GM12878 (cell line): ENCODE data around the gene UNC13B. TPM values are rescaled to one million over a fixed set of nuclear protein-coding genes. Genes with fewer than 3 reads are reported as not detected.

Experiments
- ATAC-seq: fragments of 200-7000 bp; cut with Tn5 transposase; 3 replicates; pipeline ENCODE4 v1.9.1; 2020; ENCODE audit warnings: mild to moderate bottlenecking, moderate library complexity
- BruUV-seq: library from RNA; stranded (reverse); fragments of 400-500 nt; replicated peaks from 2 replicates; lab custom pipeline; 2021; lab: Mats Ljungman, UMichigan
- CTCF ChIA-PET: fragments of 300-600 bp; sonication (Branson Sonifier 250); formaldehyde crosslinking; extraction: SDS; loops from one replicate; lab custom pipeline; 2021; ENCODE audit warnings: inconsistent platforms; lab: Yijun Ruan, JAX
- POLR2A ChIA-PET: fragments of 350-600 bp; formaldehyde crosslinking; extraction: SDS; loops from one replicate; lab custom pipeline; 2021; ENCODE audit warnings: inconsistent platforms; lab: Charles Lee
- RAD21 ChIA-PET: fragments of 300-600 bp; sonication (Branson Sonifier 250); formaldehyde crosslinking; loops from one replicate; lab custom pipeline; 2023; ENCODE audit warnings: antibody characterized with exemption; ENCODE audit not compliant: unreplicated experiment; lab: Charles Lee
- SMC1A ChIA-PET: fragments of 300-600 bp; sonication (Branson Sonifier 250); formaldehyde crosslinking; loops from one replicate; lab custom pipeline; 2023; ENCODE audit not compliant: unreplicated experiment, uncharacterized antibody; lab: Charles Lee
- DNase-seq: peaks from one replicate; pipeline ENCODE4 v3.0.0-alpha.2; 2011; ENCODE audit warnings: low read depth, low spot score
- FAIRE-seq: peaks from 3 replicates; lab custom pipeline; 2011; peaks lifted over from hg19 to GRCh38; lab: Jason Lieb, UNC
- H2AFZ ChIP-seq: 2 replicates; pipeline ENCODE4 v1.6.0; 2011; ENCODE audit warnings: low read depth, low read length, control low read depth; ENCODE audit not compliant: control insufficient read depth
- H3K27ac ChIP-seq: 2 replicates; pipeline ENCODE4 v1.5.1; 2011; ENCODE audit warnings: control low read depth; ENCODE audit not compliant: control insufficient read depth, insufficient read depth
- H3K27me3 ChIP-seq, 2 experiments: replicated peaks in 1 of 2; 2 replicates each; pipeline versions ENCODE4 v1.6.0 to v1.6.1; 2011; ENCODE audit warnings: low read length in 1 of 2; ENCODE audit not compliant: control insufficient read depth in 2 of 2, insufficient read depth in 2 of 2
- H3K36me3 ChIP-seq, 2 experiments: 2 replicates each; pipeline ENCODE4 v1.5.1; 2011; ENCODE audit warnings: low read length in 1 of 2; ENCODE audit not compliant: control insufficient read depth in 2 of 2, insufficient read depth in 2 of 2
- H3K4me1 ChIP-seq: 2 replicates; pipeline ENCODE4 v1.6.1; 2011; ENCODE audit warnings: mild to moderate bottlenecking, low read length, moderate library complexity, mixed read lengths; ENCODE audit not compliant: control insufficient read depth, insufficient read depth
- H3K4me2 ChIP-seq: 2 replicates; pipeline ENCODE4 v1.6.0; 2011; ENCODE audit warnings: control low read depth; ENCODE audit not compliant: control insufficient read depth, insufficient read depth
- H3K4me3 ChIP-seq: fragments of 200-600 bp; sonication (generic); 2 replicates; pipeline ENCODE4 v1.5.1; 2016
- H3K79me2 ChIP-seq: 2 replicates; pipeline ENCODE4 v1.6.0; 2011; ENCODE audit warnings: low read length; ENCODE audit not compliant: control insufficient read depth, insufficient read depth
- H3K9ac ChIP-seq: 2 replicates; pipeline ENCODE4 v1.8.0; 2011; ENCODE audit warnings: low read length, control low read depth, mixed read lengths; ENCODE audit not compliant: control insufficient read depth, insufficient read depth
- H3K9me3 ChIP-seq: replicated peaks from 3 replicates; pipeline ENCODE4 v1.5.1; 2011; ENCODE audit warnings: mild to moderate bottlenecking, low read length; ENCODE audit not compliant: control insufficient read depth, insufficient read depth
- H4K20me1 ChIP-seq: 2 replicates; pipeline ENCODE4 v1.6.0; 2011; ENCODE audit not compliant: control insufficient read depth, insufficient read depth
- ASH2L ChIP-seq: fragments of 300-600, 200-600 bp; sonication (generic); IDR thresholded peaks from 2 replicates; pipeline ENCODE4 v1.6.1; 2017; ENCODE audit warnings: low read depth, mild to moderate bottlenecking, borderline replicate concordance
- CTCF ChIP-seq, 3 experiments: IDR thresholded peaks in 2 of 3; conservative IDR thresholded peaks in 1 of 3; 2 replicates each; pipeline ENCODE4 v1.5.1; 2011; ENCODE audit warnings: low read depth in 3 of 3, low read length in 3 of 3, mild to moderate bottlenecking in 3 of 3, control low read depth in 2 of 3, moderate library complexity in 2 of 3, inconsistent platforms in 1 of 3, mixed read lengths in 1 of 3; ENCODE audit not compliant: control insufficient read depth in 2 of 3, insufficient read depth in 1 of 3; ENCODE audit errors: extremely low read depth in 1 of 3
- GATAD2B ChIP-seq: fragments of 450-650 bp; conservative IDR thresholded peaks from 2 replicates; pipeline ENCODE4 v1.6.1; 2017; ENCODE audit warnings: low read depth, mild to moderate bottlenecking, moderate library complexity
- MEF2A ChIP-seq: IDR thresholded peaks from 2 replicates; pipeline ENCODE4 v1.6.1; 2011; ENCODE audit warnings: low read depth, mild to moderate bottlenecking, low read length, moderate library complexity; ENCODE audit not compliant: insufficient read depth
- MYC ChIP-seq: IDR thresholded peaks from 2 replicates; pipeline ENCODE4 v1.6.1; 2011; ENCODE audit warnings: mild to moderate bottlenecking, low read length, moderate library complexity, inconsistent platforms; ENCODE audit not compliant: insufficient read depth, insufficient replicate concordance, insufficient read length, severe bottlenecking
- PBX3 ChIP-seq: IDR thresholded peaks from 2 replicates; pipeline ENCODE4 v1.6.1; 2011; ENCODE audit warnings: mild to moderate bottlenecking, low read depth, low read length, moderate library complexity; ENCODE audit not compliant: insufficient replicate concordance
- SMC3 ChIP-seq: IDR thresholded peaks from 2 replicates; pipeline ENCODE4 v1.6.1; 2011; ENCODE audit warnings: low read length, improper control_type of control experiment, borderline replicate concordance
- SP1 ChIP-seq: IDR thresholded peaks from one replicate; pipeline ENCODE4 v1.6.1; 2011; ENCODE audit warnings: low read depth, low read length
- WRNIP1 ChIP-seq: IDR thresholded peaks from 2 replicates; pipeline ENCODE4 v1.6.1; 2011; ENCODE audit warnings: low read depth, low read length, improper control_type of control experiment, borderline replicate concordance
- ZNF217 ChIP-seq: fragments of 450-650 bp; IDR thresholded peaks from 2 replicates; pipeline ENCODE4 v1.6.1; 2017; ENCODE audit warnings: antibody characterized with exemption, mild to moderate bottlenecking
- WGBS: methylation state at CpG from one replicate; pipeline ENCODE4 v1.1.6; 2016; ENCODE audit warnings: low lambda C conversion rate; ENCODE audit not compliant: insufficient replicate concordance, insufficient coverage; ENCODE audit errors: missing lambda C conversion rate; 5-methylcytosine and 5-hydroxymethylcytosine counted together
- in situ Hi-C: fragments of 300-500 bp; cut with MboI; formaldehyde crosslinking; loops from 9 replicates; pipeline ENCODE4 v1.14.3; 2018; ENCODE audit warnings: mixed read lengths
- intact Hi-C: fragments of 100-400 bp; cut with micrococcal nuclease; formaldehyde crosslinking; loops from one replicate; pipeline ENCODE4 v1.14.2; 2022; ENCODE audit not compliant: unreplicated experiment
- polyA plus RNA-seq, 11 experiments: library from polyadenylated mRNA; depleted of rRNA in 4 of 11; unstranded in 6 of 11; stranded (reverse) in 5 of 11; fragments of >200 nt; fragmentation: Nextera tagmentation in 4 of 11; fragmentation: Illumina TruSeq in 1 of 11; extraction: Ambion mirVana in 4 of 11; extraction: Trizol in 1 of 11; gene quantifications; 1 replicate in 1 of 11; 2 replicates in 10 of 11; pipeline versions ENCODE4 v1.2.1 to v1.2.3, GENCODE V29; 2011 to 2016; ENCODE audit warnings: inconsistent platforms in 2 of 11, missing spikeins in 2 of 11, low read depth in 1 of 11
- total RNA-seq, 4 experiments: library from RNA; depleted of rRNA in 3 of 4; stranded (reverse); fragments of >200 nt in 3 of 4; fragmentation: Illumina TruSeq in 1 of 4; extraction: Trizol in 1 of 4; gene quantifications; 2 replicates each; pipeline versions ENCODE4 v1.2.1 to v1.2.3, GENCODE V29; 2013 to 2021
- TF ChIP-seq, protein P1 (sequence below): fragments of 450-650 bp; IDR thresholded peaks from 2 replicates; pipeline ENCODE4 v1.6.1; 2017; ENCODE audit warnings: borderline replicate concordance

The UNC13B gene
- total and polyA plus RNA-seq, 10 of the 15 experiments (the other 5 are each of a cell fraction or from before 2014, with no cell fraction given): under 0.01 to 0.42 (median 0.06) TPM; not detected in 4

GRCh38 chr9:35134920-35135319 is 26.9 kb upstream of the UNC13B start (continued):
- TF ChIP-seq, protein P1, sequence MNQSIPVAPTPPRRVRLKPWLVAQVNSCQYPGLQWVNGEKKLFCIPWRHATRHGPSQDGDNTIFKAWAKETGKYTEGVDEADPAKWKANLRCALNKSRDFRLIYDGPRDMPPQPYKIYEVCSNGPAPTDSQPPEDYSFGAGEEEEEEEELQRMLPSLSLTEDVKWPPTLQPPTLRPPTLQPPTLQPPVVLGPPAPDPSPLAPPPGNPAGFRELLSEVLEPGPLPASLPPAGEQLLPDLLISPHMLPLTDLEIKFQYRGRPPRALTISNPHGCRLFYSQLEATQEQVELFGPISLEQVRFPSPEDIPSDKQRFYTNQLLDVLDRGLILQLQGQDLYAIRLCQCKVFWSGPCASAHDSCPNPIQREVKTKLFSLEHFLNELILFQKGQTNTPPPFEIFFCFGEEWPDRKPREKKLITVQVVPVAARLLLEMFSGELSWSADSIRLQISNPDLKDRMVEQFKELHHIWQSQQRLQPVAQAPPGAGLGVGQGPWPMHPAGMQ: no peak

- POLR2A ChIA-PET: no interaction called here
- H2AFZ ChIP-seq: no peak overlapping the region
- no peaks in the 10 kb centered on the region for H3K79me2 ChIP-seq
- WGBS: 43% methylated on average over 7 of the region's 7 CpGs
- BruUV-seq: no TSS peak
- CTCF ChIA-PET: interaction anchor here (1.2 kb wide), 1 partner anchor 409 kb away, joined by 3 read pairs; no protein-coding TSS in a partner anchor
- H3K4me1 ChIP-seq: no peaks in the 10 kb centered on the region
- no peak overlapping the region for H3K4me2 ChIP-seq
- H3K36me3 ChIP-seq: no peaks in the 10 kb centered on the region
- RAD21 ChIA-PET: no interaction called here
- DNase-seq (no peak), FAIRE-seq (no peak)
- no peaks in the 10 kb centered on the region for H4K20me1 ChIP-seq
- in situ Hi-C loops: no loop called here
- no peaks in the 10 kb centered on the region; the same call in 2 of the 3 replicates for H3K9me3 ChIP-seq
- SMC1A ChIA-PET: no interaction called here
- no peak overlapping the region for H3K27ac ChIP-seq
- H3K27me3 ChIP-seq: no peaks in the 10 kb centered on the region
- no peak overlapping the region for H3K9ac ChIP-seq
- intact Hi-C loops: no loop called here
- no peak overlapping the region for H3K4me3 ChIP-seq
- no peak for TF ChIP-seq SMC3
- no peak for TF ChIP-seq ZNF217
- TF ChIP-seq ASH2L: no peak
- TF ChIP-seq MEF2A: no peak
- no peak for TF ChIP-seq WRNIP1
- no peak for TF ChIP-seq SP1
- no peak for TF ChIP-seq MYC
- no peak for TF ChIP-seq PBX3
- no peak for TF ChIP-seq GATAD2B
- TF ChIP-seq CTCF (IDR thresholded peaks at IDR 0.05 in 2 of 3, conservative IDR thresholded peaks at IDR 0.05 in 1 of 3; ENCODE audit: control insufficient read depth in 2 of 3, extremely low read depth in 1 of 3, insufficient read depth in 1 of 3, low read depth in 3 of 3, low read length in 3 of 3): no peak
- TF ChIP-seq, all 136 proteins: peak for 0
- no peak for ATAC-seq
These were observed 25.8 kb upstream of the UNC13B start for GRCh38 chr9:35135988-35136387.
